ENCODE data around the gene VDAC1. TPM values are rescaled to one million over a fixed set of nuclear protein-coding genes. Genes with fewer than 3 reads are reported as not detected.
A peak's percentile ranks its signal among the peaks of the same experiment; 100 is the strongest.

The VDAC1 gene
- total and polyA plus RNA-seq, 2 donors (not counting 3 experiments of a cell fraction or from before 2014, with no cell fraction given) = 116 to 247 TPM

DNA sequence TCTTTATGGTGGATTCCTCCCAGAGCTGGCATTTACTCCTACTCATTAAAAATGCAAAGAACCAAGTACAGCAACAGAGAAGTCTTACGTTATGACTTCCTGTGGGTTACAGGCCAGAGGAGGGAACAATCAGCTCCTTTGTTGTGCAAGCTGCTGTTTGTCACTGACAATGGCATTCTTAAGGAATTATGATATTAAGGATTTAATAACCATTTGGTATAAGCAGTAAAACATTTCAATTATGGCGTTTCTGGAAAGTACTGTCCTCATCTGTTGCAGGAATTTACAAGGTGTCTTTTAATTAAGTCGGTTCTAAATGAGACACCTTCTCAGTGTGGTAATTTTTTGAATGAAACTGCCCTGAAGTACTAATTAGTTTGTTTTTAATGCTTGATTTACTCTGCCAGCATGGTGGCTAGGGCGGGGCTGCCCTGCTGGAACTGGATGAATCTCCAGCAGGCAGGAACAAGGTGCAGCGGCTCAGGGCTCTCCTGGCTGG is 49.1 kb upstream of the VDAC1 start:
- FAIRE-seq (peak; percentile 15), DNase-seq (ENCODE audit: low read depth, low spot score) (no peak)
- Histone ChIP-seq H3K9me3 (replicated peaks; ENCODE audit: control insufficient read depth, insufficient read depth, low read length) (no peaks in the 10 kb centered on the region), H3K9me1 (replicated peaks; ENCODE audit: control insufficient read depth, extremely low read depth, insufficient read depth, low read length) (no peaks in the 10 kb centered on the region), H3K27me3 (ENCODE audit: control insufficient read depth in 2 of 2, insufficient read depth in 2 of 2, low read length in 2 of 2) (peaks cover 0 to 4% of the 10 kb centered on the region in 2 experiments), H3K4me1 (ENCODE audit: control insufficient read depth, extremely low read depth, insufficient read depth, low read length) (no peaks in the 10 kb centered on the region), H3K27ac (ENCODE audit: insufficient read depth, low read depth, low read length) (no peak overlapping the region), H3K36me3 (ENCODE audit: control insufficient read depth in 2 of 2, extremely low read depth in 1 of 2, insufficient read depth in 2 of 2, low read length in 2 of 2) (no peaks in the 10 kb centered on the region), H3K9ac (replicated peaks; ENCODE audit: extremely low read depth, insufficient read depth, low read length) (no peak overlapping the region), H3K4me2 (ENCODE audit: insufficient read depth, low read length) (no peak overlapping the region), H3K79me2 (ENCODE audit: control insufficient read depth, insufficient read depth, low read length) (no peaks in the 10 kb centered on the region), H3K4me3 (replicated peaks in 1 of 3; ENCODE audit: insufficient read depth in 1 of 3, low read depth in 1 of 3, low read length in 3 of 3) (no peak overlapping the region), H2AFZ (ENCODE audit: low read depth, low read length) (no peak overlapping the region), H4K20me1 (replicated peaks; ENCODE audit: control insufficient read depth, extremely low read depth, insufficient read depth, low read length) (no peaks in the 10 kb centered on the region)
- intact Hi-C loops (cut with micrococcal nuclease) = no loop called here
- dilution Hi-C loops (cut with MboI; ENCODE audit: extremely low pct_ligation_motif_present, low sequenced_read_pairs) = no loop called here
- CTCF ChIA-PET = interaction anchor here (5.0 kb wide), 1 partner anchor 14 kb away, joined by 57 read pairs; no protein-coding TSS in a partner anchor
- TF ChIP-seq JUN (IDR thresholded peaks at IDR 0.05; ENCODE audit: borderline replicate concordance, insufficient read depth, insufficient read length, low read depth) (peak; percentile 23), GATA2 (IDR thresholded peaks at IDR 0.05; ENCODE audit: insufficient read depth, insufficient read length, low read depth, low read length) (no peak)
- TF ChIP-seq, protein P1, sequence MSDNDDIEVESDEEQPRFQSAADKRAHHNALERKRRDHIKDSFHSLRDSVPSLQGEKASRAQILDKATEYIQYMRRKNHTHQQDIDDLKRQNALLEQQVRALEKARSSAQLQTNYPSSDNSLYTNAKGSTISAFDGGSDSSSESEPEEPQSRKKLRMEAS (IDR thresholded peaks at IDR 0.05; ENCODE audit: insufficient read depth, insufficient read length) = no peak
- BruUV-seq (replicated peaks) = no TSS peak
- POLR2A ChIA-PET = interaction anchor here (0.6 kb wide), 1 partner anchor 10 kb away, joined by 3 read pairs; no protein-coding TSS in a partner anchor

DNA sequence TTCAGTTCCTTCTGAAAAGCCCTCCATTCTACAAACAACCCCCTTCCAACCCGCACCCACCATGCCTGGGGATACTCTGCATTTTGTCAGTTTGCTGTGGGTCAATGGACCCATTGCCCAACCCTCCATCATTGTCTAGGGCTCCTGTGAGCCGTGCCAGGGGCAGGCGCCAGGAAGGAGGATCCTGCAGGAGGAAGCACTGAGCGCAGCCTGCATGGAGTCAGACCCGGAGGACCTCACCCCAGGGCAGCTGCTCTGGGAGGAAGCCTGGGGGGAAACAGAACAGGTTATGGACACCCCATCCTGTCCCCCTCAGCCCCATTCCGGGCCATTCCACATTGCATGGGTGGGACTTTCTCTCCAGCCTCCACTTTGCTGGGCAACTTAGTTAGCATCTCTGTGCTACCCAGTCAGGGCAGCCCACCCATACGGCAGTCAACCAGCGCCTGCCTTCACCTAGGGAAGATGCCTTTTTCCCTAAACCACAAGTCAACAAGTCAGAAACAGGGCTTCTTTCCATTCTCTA is 48.6 kb upstream of the VDAC1 start:
- no TSS peak for BruUV-seq (replicated peaks)
- Histone ChIP-seq H3K4me2 (ENCODE audit: insufficient read depth, low read length) (no peak overlapping the region), H3K9me1 (replicated peaks; ENCODE audit: control insufficient read depth, extremely low read depth, insufficient read depth, low read length) (no peaks in the 10 kb centered on the region), H3K9me3 (replicated peaks; ENCODE audit: control insufficient read depth, insufficient read depth, low read length) (no peaks in the 10 kb centered on the region), H3K4me3 (replicated peaks in 1 of 3; ENCODE audit: insufficient read depth in 1 of 3, low read depth in 1 of 3, low read length in 3 of 3) (no peak overlapping the region), H3K9ac (replicated peaks; ENCODE audit: extremely low read depth, insufficient read depth, low read length) (no peak overlapping the region), H3K27ac (ENCODE audit: insufficient read depth, low read depth, low read length) (no peak overlapping the region), H3K79me2 (ENCODE audit: control insufficient read depth, insufficient read depth, low read length) (no peaks in the 10 kb centered on the region), H3K27me3 (ENCODE audit: control insufficient read depth in 2 of 2, insufficient read depth in 2 of 2, low read length in 2 of 2) (peaks cover 0 to 4% of the 10 kb centered on the region in 2 experiments), H4K20me1 (replicated peaks; ENCODE audit: control insufficient read depth, extremely low read depth, insufficient read depth, low read length) (no peaks in the 10 kb centered on the region), H3K36me3 (ENCODE audit: control insufficient read depth in 2 of 2, extremely low read depth in 1 of 2, insufficient read depth in 2 of 2, low read length in 2 of 2) (no peaks in the 10 kb centered on the region), H2AFZ (ENCODE audit: low read depth, low read length) (no peak overlapping the region), H3K4me1 (ENCODE audit: control insufficient read depth, extremely low read depth, insufficient read depth, low read length) (no peaks in the 10 kb centered on the region)
- dilution Hi-C loops (cut with MboI; ENCODE audit: extremely low pct_ligation_motif_present, low sequenced_read_pairs) (no loop called here), intact Hi-C loops (cut with micrococcal nuclease) (no loop called here)
- ChIA-PET CTCF (interaction anchor here (0.9 to 5.0 kb wide), 2 partner anchors 10 to 13 kb away, joined by 3 to 57 read pairs; no protein-coding TSS in a partner anchor), POLR2A (interaction anchor here (0.6 to 0.7 kb wide), 2 partner anchors 10 to 123 kb away, joined by 3 read pairs; no protein-coding TSS in a partner anchor)
- DNase-seq (ENCODE audit: low read depth, low spot score) (no peak), FAIRE-seq (no peak)
- TF ChIP-seq EZH2 (IDR thresholded peaks at IDR 0.05; ENCODE audit: borderline replicate concordance, low read depth, low read length, severe bottlenecking) = no peak
- no peak for TF ChIP-seq POLR2AphosphoS5 (IDR thresholded peaks at IDR 0.05; ENCODE audit: insufficient read depth, low read depth, low read length)
- TF ChIP-seq GATA2 (IDR thresholded peaks at IDR 0.05; ENCODE audit: insufficient read depth, insufficient read length, low read depth, low read length) = no peak
- TF ChIP-seq, protein P2, sequence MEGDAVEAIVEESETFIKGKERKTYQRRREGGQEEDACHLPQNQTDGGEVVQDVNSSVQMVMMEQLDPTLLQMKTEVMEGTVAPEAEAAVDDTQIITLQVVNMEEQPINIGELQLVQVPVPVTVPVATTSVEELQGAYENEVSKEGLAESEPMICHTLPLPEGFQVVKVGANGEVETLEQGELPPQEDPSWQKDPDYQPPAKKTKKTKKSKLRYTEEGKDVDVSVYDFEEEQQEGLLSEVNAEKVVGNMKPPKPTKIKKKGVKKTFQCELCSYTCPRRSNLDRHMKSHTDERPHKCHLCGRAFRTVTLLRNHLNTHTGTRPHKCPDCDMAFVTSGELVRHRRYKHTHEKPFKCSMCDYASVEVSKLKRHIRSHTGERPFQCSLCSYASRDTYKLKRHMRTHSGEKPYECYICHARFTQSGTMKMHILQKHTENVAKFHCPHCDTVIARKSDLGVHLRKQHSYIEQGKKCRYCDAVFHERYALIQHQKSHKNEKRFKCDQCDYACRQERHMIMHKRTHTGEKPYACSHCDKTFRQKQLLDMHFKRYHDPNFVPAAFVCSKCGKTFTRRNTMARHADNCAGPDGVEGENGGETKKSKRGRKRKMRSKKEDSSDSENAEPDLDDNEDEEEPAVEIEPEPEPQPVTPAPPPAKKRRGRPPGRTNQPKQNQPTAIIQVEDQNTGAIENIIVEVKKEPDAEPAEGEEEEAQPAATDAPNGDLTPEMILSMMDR (IDR thresholded peaks at IDR 0.05; ENCODE audit: extremely low read depth in 1 of 2, insufficient read depth in 1 of 2, low read depth in 1 of 2, low read length in 2 of 2) = no peak
- TF ChIP-seq POLR2A (IDR thresholded peaks at IDR 0.05; ENCODE audit: low read depth, low read length) = no peak
- TF ChIP-seq, protein P1 (IDR thresholded peaks at IDR 0.05; ENCODE audit: insufficient read depth, insufficient read length) = no peak
- TF ChIP-seq JUN (IDR thresholded peaks at IDR 0.05; ENCODE audit: borderline replicate concordance, insufficient read depth, insufficient read length, low read depth) = no peak
- no peak for TF ChIP-seq FOS (IDR thresholded peaks at IDR 0.05; ENCODE audit: borderline replicate concordance, insufficient read depth, low read length)
- TF ChIP-seq MYC (IDR thresholded peaks at IDR 0.05; ENCODE audit: low read depth, low read length) = no peak

Data from endothelial cell of umbilical vein (primary cell).